SK-N-MC (cell line): ENCODE measurements around the gene KRTAP12-2.

ENCODE experiments used
- EZH2 ChIP-seq: fragments of 200-600 bp; sonication (generic); IDR thresholded peaks from one replicate; pipeline ENCODE4 v1.6.1; 2017; ENCODE audit warnings: antibody characterized with exemption
- FOXP2 ChIP-seq: optimal IDR thresholded peaks from 2 replicates; pipeline ENCODE3; 2011; ENCODE audit warnings: mild to moderate bottlenecking, moderate library complexity; ENCODE audit not compliant: insufficient read depth; ENCODE audit errors: extremely low read length, control extremely low read depth
- POLR2AphosphoS5 ChIP-seq: IDR thresholded peaks from 2 replicates; pipeline ENCODE4 v1.6.1; 2012; ENCODE audit warnings: mild to moderate bottlenecking, low read depth, low read length, borderline replicate concordance

GRCh38 chr21:44658541-44658910, 8.2 kb downstream of the KRTAP12-2 start:
- TF ChIP-seq POLR2AphosphoS5 = no peak
- TF ChIP-seq EZH2 = no peak
- no peak for TF ChIP-seq FOXP2
